Amniotic epithelial cell (primary cell): ENCODE data around the gene TUBGCP5.
"Not testable (repeated sequence)": the region's sequence is repeated elsewhere in the genome, so short reads cannot be mapped to it uniquely, and the experiment has no call there.

Experiments
- DNase-seq: peaks from one replicate; pipeline ENCODE4 v3.0.0-alpha.2; 2010; ENCODE audit warnings: low read depth

Gene TUBGCP5

DNA sequence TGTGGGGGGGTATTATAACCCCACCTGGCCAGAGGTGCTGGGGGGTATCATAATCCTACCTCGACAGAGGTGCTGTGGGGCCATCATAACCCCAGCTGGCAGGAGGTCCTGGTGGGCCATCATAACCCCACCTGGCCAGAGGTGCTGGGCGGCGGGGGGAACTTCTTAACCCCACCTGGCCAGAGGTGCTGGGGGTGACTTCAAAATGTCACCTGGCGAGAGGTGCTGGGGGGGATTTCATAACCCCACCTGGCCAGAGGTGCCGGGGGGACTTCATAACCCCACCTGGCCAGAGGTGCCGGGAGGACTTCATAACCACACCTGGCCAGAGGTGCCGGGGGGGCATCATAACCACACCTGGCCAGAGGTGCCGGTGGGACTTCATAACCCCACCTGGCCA lies 2.4 kb upstream of the TUBGCP5 start:
- DNase-seq, result not testable (repeated sequence)

DNA sequence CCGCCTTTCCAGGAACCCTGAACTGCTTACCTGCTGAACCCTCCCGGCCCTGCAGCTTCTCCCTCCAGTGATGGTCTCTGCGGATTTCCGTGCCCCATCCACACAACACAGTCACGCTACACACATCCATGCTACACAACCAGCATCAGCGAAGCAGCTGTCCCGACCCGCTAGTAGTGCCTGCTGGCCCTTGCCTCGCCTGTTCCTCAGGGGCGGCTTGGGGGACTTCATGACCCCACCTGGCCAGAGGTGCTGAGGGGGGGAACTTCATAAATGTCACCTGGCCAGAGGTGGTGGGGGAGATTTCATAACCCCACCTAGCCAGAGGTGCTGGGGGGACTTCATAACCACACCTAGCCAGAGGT lies 530 bp upstream of the TUBGCP5 start:
- no peak for DNase-seq

DNA sequence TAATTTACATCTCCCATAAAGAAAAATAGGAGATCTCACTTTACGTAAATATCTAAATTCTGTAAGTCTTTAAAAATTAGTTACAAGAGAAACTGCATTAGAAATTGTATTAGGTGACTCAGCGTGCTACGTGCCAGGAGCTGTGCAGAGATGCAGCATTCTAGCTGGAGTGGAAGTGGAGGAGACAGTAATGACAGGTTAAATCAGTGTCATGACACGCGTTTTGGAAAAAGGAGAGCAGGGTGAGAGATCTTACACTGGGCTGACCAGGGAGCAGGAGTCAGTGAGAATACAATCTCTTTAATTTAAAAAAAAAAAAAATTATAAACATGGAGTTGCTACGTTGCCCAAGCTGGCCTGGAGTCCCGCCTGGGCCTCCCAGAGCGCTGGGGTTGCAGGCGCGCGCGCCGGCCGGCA lies 635 bp downstream of the TUBGCP5 start:
- peak; percentile 60 for DNase-seq

DNA sequence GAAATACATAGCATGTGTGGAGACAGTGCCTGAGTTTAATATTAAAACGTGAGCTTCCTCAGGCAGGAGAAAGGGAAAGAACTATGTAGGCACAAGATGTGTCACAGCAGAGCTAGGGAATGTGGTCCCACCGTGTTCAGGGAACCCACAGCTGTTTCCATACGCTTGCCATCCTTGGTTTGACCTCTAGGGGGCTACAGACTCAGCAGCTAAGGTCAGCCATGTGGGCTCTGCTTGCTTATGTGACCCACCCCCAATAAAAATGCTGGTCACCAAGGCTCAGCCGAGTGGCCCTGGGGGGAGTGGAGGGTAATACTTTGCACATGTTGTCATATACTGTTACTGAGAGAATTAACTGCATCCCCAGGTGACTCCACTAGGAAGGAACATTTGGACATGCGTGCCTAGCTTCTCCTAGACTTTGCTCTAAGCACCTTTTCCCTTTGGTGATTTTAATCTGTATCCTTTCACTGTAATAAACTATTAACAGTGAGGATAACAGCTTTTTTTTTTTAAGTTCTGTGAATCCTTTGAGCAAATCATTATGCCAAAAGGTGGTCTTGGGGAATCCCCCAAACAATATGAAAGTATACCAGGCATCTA lies 3.3 kb downstream of the TUBGCP5 start:
- peak; percentile 51 for DNase-seq

DNA sequence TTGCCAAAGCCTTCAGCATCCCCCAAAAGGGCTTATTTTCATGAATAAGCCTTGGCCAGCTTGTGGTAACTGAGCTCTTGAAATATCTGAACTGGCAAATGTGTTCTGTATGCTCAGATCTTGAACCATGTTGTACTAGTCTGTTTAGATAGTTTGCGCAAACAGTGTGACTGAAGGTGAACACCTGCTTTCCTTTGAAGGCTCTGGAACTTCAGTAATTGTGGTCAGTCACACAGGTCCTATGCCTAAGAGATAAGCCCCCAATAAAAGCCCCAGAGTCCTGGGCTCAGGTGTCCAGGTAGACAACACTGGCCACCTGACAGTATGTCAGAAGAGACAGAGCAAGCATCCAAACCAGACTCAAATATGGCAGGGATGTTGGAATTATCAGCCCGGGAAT lies 5.4 kb downstream of the TUBGCP5 start:
- DNase-seq, result no peak

DNA sequence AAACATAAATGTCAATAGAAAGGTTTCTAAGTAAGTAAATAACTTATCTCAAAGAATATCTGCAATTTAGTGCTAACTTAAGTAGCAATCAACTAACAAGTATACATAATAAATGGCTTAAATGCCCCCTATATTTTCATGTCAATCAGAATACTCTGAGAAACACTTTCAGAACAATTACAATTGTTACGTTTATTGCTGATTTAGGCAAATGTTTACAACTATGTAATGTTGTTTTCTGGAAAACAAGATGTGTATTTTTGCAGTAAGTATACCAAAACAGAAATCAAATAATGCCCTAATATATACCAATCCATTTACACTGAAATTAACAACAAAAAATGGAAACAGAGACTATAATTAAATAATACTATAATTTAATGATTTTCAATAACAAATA lies 13.2 kb downstream of the TUBGCP5 start:
- DNase-seq, result no peak

DNA sequence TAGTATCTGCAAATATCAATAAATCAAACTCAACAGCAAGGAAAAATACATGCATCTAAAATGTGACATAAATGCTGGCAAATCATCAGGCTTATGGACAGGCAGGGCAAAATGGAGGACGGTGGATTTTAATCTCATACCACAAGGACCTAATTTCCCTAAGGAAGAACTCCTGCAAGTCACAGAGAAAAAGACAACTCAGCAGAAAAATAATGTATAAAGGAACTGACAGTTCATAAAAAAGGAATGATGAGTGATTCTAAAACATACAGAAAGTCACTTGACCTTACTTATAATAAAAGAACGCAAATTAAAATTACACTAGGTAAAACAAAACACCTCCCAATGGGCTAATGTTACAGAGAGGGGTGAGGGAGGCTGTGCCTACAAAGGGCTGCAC lies 17.2 kb downstream of the TUBGCP5 start:
- DNase-seq, result no peak

DNA sequence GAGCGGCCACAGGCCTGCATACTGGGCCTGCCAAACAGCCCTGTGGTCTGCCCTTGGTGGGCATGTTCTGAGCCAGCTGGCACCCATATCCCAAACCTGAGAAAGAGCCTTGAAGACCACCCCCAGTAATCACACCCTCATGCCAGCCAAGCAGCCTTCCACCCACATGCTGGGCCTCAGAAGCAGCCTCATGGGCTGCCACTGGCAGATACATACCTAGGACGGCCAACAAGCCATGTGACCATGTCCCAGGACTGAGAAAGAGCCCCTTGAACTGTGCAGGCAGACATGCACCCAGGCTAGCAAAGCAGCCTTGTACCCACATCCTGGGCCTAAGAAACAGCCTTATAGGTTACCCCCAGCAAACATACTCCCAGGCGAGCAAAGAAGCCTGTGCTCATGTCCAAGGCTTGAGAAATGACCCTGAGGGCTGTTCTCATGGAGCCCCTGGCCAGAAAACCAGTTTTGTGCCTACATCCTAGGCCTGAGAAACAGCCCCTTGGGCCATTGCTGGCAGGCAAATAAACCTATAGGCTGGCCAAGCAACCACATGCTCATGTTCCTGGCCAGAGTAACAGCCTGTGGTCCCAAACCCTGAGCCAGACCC lies 24.9 kb downstream of the TUBGCP5 start:
- no peak for DNase-seq

DNA sequence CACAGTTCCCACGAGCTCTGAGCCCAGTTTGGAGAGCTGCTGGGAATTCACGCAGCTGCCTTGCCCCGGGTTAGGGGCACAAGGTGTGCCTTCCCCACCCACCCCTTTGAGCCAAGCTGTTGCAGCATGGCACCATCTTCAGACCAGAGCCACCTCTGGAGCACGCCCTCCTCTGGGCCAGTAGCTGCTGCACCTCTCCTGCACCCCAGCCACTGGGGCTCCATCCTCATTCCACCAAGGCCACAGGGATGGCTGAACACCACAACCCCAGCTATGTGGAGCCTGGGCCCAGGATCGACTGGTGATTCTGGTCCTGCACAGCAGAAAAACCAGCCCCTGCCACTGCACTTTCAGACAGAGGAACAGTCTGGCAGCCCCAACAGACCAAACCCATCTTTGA lies 25.7 kb downstream of the TUBGCP5 start:
- no peak for DNase-seq

DNA sequence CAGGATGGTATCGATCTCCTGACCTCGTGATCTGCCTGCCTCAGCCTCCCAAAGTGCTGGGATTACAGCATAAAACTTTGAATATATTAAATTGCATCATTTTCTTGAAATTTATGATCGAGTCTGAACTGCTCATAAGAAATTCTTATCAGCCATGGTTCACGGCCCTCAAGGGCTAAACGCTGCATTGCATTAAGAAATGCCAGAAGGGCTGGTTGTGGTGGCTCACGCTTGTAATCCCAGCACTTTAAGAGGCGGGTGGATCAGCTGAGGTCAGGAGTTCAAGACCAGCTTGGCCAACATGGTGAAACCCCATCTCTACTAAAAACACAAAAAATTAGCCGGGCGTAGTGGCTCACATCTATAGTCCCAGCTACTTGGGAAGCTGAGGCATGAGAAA lies 26.8 kb downstream of the TUBGCP5 start:
- DNase-seq, result peak; percentile 43

DNA sequence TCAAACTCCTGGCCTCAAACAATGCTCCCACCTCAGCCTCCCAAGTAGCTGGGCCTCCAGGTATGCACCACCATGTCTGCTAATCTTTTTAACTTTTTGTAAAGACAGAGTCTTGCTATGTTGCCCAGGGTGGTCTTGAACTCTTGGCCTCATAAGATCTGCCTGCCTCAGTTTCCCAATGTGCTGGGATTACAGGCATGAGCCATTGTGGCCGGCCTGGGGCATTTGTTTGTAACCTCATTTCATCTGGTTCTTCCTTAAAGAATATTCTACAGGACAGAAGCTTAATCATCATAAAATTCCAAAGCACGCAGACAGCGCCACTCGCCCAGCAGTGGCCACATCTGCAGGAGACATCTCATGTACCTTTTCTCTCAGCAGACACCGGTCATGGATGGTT lies 35.6 kb downstream of the TUBGCP5 start:
- no peak for DNase-seq

DNA sequence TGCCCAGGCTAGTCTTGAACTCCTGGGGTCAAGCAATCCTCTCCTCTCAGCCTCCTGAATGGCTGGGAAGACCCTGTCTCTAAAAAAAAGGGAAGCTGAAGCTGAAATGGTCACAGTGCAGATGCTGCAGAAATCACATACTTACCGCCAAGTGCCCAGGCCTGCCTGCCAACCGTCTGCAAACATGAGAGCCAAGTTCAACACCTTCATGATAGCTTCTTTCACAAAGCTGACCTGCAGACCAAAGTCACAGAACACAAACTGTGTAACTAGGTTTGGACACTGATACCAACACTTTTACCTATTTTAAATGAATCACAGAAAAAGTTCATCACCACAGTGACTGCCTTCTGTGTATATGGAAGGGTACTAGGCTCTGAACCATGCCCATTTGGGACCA lies 36.4 kb downstream of the TUBGCP5 start:
- no peak for DNase-seq

DNA sequence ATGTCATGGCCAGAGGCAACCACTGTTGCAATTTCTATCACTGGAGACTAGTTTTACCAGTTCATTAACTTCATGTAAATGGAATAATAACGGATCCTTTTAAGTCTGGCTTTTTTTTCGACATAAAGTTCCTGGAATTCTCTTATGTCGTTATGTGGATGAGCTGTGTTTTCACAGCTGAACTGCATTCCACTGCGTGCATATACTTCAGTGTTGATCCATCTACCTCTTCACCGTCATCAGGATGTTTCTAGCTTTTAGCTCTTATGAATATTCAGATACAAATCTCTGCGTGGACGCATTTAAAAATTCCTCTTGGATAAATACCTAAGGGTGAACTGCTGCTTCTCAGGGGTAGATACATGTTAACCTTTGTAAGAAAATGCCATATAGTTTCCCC lies 43.6 kb downstream of the TUBGCP5 start:
- DNase-seq, result no peak

DNA sequence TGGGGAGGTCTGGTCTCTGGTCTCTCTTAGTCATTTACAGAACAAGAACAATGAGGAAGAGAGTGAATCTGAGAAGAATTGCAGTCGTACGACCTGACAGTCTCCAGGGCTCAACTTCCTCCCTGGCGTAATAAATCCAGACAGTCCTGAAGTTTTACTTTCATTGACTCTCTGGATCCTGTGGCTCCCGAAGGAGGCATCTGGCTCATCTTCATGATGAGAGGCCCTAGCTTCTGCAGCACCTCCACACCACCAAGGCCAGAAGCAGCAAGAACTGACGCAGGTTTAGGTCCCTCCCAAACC lies 47.4 kb downstream of the TUBGCP5 start:
- DNase-seq, result no peak

DNA sequence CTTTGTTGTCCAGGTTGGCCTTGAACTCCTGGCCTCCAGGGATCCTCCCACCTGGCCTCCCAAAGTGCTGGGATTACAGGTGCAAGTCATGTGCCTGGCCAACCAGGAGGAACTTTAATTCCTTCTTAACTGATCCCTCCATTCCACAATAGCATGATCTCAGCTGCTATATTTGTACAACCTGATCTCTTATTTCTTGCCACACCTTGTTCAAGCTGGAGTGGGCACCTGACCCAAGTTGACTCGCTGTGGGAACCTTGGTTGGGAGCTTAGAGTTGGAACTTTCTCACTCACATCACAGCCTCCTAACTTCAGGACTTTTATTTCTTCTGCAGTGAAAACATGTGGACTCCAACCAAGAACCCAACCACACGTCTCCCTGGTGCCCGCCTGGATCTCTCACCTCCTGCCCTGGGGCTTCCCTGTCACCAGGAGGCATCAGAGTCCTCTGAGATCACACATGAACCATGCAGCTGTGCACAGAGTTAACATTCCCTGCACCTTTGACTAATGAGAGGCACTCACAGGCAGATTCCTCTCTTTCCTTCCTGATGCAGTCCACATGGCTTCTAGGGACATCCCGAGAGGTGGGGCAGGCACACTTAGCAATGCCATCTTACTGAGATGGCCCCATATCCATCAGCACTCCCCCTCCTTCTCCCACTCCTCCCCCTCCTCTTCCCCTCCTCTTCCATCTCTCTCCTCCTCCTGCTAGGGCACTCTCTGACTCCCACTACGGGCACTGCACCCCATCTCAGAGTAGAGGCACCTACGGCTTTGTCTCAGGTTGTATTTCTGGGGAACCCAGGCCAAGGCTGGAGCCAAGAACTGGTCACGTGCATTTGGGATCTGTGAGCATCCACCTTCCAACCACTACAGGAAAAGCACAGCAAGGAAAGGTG lies 49.5 kb downstream of the TUBGCP5 start:
- no peak for DNase-seq

DNA sequence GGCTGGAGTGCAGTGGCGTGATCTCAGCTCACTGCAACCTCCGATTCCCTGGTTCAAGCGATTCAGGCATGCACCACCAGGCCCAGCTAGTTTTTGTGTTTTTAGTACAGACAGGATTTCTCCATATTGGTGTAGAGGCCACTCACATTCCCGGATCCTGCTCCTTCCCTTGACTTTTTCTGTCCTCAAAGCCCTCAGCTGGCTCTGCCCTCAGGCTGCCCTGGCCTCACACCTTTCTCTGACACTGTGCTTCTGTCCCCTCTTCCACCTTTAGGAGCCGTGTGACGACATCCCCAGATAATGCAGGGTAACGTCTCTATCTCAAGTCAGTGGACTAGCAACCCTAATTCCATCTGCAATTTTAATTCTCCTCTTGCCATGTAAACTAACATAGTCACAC lies 50.6 kb downstream of the TUBGCP5 start:
- DNase-seq, result no peak

DNA sequence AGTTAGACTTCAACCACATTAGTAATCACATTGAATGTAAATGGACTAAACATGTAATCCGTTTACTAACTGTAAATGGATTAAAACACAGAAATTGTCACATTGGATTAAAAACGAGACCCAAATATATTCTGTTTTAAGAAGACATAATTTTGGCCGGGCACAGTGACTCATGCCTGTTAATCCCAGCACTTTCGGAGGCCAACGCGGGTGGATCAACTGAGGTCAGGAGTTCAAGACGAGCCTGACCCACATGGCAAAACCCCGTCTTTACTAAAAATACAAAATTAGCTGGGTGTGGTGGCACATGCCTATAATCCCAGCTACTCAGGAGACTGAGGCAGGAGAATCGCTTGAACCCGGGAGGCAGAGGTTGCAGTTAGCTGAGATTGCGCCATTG lies 57.4 kb downstream of the TUBGCP5 start:
- DNase-seq, result not testable (repeated sequence)

DNA sequence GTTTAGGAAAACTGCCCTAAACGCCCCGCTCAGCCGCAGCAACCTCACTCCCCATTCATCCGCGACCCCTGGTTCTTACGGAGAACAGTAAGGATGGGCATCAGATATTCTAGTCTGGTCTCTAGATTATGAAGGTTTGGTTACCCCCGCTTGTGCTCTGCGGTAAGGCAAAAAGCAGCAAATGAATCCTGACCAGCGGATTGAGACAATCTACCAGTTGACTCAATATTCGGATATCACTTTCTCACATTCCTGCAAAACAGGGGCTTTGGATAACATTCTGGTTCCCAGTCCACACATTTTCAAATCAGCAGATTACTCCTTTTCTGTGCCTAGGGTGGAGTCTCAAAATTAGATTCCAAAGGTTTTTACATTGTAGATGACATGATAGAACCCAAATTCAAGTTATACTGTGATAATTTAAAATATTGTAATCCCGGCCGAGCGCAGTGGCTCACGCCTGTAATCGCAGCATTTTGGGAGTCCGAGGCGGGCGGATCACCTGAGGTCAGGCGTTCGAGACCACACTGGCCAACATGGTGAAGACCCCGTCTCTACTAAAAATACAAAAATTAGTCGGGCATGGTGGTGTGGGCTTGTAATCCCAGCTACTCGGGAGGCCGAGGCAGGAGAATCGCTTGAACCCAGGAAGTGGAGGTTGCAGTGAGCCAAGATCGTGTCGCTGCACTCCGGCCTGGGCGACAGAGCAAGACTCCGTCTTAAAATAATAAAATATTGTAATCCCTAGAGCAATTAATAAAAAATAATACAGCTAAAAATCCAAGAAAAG lies 58.1 kb downstream of the TUBGCP5 start:
- DNase-seq, result no peak

DNA sequence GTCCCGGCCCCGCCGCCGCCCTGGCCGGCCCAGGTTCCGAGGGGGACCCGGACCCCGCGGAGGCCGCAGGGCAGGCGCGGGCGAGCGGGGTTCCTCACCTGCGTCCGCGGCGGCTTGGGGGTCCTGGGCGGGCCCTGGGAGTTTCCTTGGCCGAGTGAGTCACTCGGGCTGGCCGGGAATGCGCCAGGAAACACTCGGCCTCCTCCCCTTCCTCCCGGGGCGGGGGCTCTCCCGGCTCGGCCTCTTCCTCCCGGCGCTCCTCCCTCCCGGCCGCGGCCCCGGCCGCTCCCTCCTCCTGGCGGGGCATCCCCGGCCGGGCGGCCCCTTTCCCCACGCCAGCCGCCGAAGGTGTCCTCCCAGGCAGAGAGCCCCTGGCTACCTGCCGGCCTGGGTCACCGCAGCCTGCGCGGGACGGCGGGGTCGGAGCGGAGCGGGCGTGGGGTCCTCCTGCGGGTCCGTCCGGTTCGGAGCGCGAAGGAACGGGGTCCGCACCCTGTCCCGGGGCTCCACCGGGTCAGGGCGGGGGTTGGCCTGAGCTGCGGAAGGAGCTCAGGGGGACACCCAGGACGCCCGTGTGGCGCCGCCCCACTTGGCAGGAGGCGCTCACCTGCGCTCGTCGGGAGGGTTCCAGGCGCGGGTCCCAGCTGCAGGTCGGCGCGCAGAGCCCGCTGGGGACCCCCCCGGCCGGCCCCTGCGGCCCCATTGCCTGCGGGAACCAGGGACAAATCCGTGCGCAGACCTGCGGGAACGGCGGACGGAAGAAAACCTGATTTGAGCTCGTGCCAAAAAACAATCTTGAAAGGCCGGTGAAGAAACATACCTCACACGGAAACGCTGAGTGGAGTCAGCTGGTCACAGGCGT lies 58.9 kb downstream of the TUBGCP5 start, which contains the start of gene CYFIP1:
Gene CYFIP1 (minus strand): TSS at position 180 of the 862 bp plus-strand sequence. CDS start 33,083 bp downstream, outside the sequence.
- DNase-seq, result peak; percentile 84

DNA sequence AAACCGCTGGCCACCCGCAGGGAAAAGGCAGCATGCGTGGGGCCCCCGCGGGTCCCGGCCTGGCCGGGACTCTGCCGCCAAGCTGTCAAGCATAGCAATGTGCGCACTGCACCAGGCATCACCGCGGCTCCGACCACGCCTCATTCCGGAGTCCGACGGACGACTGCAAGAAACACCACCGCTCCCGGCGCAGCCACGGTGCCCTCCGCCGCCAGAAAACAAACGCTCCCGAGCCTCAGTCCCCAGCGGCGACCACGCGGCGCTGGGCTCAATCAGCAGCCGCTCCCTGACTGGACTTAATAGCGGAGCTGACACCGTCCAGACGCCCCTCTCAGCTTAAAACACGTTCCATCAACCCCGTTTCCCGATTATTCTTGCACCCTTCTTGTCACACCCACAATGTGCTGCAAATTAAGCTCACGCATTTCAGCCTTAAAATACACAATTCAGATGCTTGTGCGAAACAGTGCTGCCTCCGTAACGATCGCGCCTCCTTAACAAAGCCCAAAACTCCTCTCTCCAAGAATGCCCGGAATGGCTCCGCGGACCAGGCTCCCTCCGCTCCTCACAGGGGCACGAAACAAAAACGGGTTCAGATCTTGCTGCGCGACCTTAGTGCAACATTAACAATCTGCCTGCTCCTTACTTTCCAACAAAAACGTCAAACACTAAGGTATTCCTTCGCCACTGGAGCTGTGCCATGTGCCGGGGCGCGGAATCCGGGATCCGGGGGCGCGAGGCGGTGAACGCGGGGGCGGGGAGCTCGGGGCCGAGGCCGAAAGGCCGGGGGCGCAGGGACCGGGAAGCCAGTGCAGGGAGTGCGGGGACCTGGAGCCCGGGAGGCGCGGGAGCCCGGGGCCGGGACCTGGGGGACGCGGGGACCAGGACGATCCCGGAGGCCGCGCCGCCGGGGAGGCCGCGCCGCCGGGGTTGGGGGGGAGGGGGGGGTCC lies 59.9 kb downstream of the TUBGCP5 start:
- peak; percentile 40 for DNase-seq
